ENCODE measurements around the gene ADORA1. TPM values are rescaled to one million over a fixed set of nuclear protein-coding genes. Genes with fewer than 3 reads are reported as not detected.

Gene ADORA1
- total and polyA plus RNA-seq, 2 of the 13 experiments (the other 11 are each of a cell fraction or from before 2014, with no cell fraction given), result 0.11 TPM; not detected in 1

GRCh38 chr1:203166192-203166940, 38.8 kb downstream of the ADORA1 start:
- Histone ChIP-seq H3K4me1 (ENCODE audit: insufficient read depth, low read length) (no peaks in the 10 kb centered on the region), H3K4me2 (ENCODE audit: low read depth, low read length) (no peak overlapping the region), H3K79me2 (ENCODE audit: insufficient read depth, low read length) (no peaks in the 10 kb centered on the region), H2AFZ (ENCODE audit: low read length) (no peak overlapping the region), H3K36me3 (replicated peaks in 1 of 2; ENCODE audit: control insufficient read depth in 1 of 2, insufficient read depth in 2 of 2, low read length in 2 of 2) (no peaks in the 10 kb centered on the region), H3K9me3 (ENCODE audit: low read length) (no peaks in the 10 kb centered on the region), H4K20me1 (ENCODE audit: insufficient read depth, low read length) (no peaks in the 10 kb centered on the region), H3K27ac (ENCODE audit: extremely low read length, insufficient read depth, low read length) (no peak overlapping the region), H3K9ac (ENCODE audit: insufficient read depth, low read depth, low read length) (no peak overlapping the region), H3K4me3 (replicated peaks in 1 of 3; ENCODE audit: insufficient read depth in 1 of 3, low read depth in 2 of 3, low read length in 3 of 3) (no peak overlapping the region), H3K27me3 (ENCODE audit: control insufficient read depth in 1 of 2, insufficient read depth in 2 of 2, low read length in 2 of 2) (peaks cover 1 to 6% of the 10 kb centered on the region in 2 experiments; a peak in 2 of 5 replicates)
- FAIRE-seq (no peak), DNase-seq (ENCODE audit: low spot score) (peak; percentile 42), ATAC-seq (peak; percentile 95)
- CTCF ChIA-PET (ENCODE audit: low intra/inter-chr PET ratio, low total read pairs), result interaction anchor here (0.7 to 1.8 kb wide), 2 partner anchors 50 to 102 kb away, joined by 3 to 15 read pairs; no protein-coding TSS in a partner anchor
- POLR2A ChIA-PET, result no interaction called here
- TF ChIP-seq, protein P1, sequence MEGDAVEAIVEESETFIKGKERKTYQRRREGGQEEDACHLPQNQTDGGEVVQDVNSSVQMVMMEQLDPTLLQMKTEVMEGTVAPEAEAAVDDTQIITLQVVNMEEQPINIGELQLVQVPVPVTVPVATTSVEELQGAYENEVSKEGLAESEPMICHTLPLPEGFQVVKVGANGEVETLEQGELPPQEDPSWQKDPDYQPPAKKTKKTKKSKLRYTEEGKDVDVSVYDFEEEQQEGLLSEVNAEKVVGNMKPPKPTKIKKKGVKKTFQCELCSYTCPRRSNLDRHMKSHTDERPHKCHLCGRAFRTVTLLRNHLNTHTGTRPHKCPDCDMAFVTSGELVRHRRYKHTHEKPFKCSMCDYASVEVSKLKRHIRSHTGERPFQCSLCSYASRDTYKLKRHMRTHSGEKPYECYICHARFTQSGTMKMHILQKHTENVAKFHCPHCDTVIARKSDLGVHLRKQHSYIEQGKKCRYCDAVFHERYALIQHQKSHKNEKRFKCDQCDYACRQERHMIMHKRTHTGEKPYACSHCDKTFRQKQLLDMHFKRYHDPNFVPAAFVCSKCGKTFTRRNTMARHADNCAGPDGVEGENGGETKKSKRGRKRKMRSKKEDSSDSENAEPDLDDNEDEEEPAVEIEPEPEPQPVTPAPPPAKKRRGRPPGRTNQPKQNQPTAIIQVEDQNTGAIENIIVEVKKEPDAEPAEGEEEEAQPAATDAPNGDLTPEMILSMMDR (CRISPR knock-in tag; IDR thresholded peaks at IDR 0.05), result peak; percentile 73
- no peak for TF ChIP-seq ZNF513 (CRISPR knock-in tag; conservative IDR thresholded peaks at IDR 0.05)
- TF ChIP-seq XRCC5 (optimal IDR thresholded peaks at IDR 0.05; ENCODE audit: low read length), result peak; percentile 46
- TF ChIP-seq ETV5 (CRISPR knock-in tag; IDR thresholded peaks at IDR 0.05; ENCODE audit: borderline replicate concordance), result 0 out of 2 replicates have a peak, but pooled peaks have one; percentile 11
- TF ChIP-seq HMGA1 (CRISPR knock-in tag; conservative IDR thresholded peaks at IDR 0.05), result no peak
- TF ChIP-seq ZNF263 (CRISPR knock-in tag; IDR thresholded peaks at IDR 0.05), result peak; percentile 55
- peak; percentile 48 for TF ChIP-seq SMC3 (IDR thresholded peaks at IDR 0.05; ENCODE audit: low read length)
- peak; percentile 56 for TF ChIP-seq RAD21 (CRISPR knock-in tag; IDR thresholded peaks at IDR 0.05)
- TF ChIP-seq STAG1 (CRISPR knock-in tag; IDR thresholded peaks at IDR 0.05), result peak; percentile 52
- in situ Hi-C loops (cut with HindIII; ENCODE audit: extremely low pct_ligation_motif_present, low pct_unique_long_range_greater_than_20kb) (loop anchor here (5.0 kb wide), 1 partner anchor 51 kb away; no protein-coding TSS in a partner anchor), intact Hi-C loops (cut with micrococcal nuclease; ENCODE audit: unreplicated experiment) (loop anchor here (1.0 to 2.0 kb wide), 2 partner anchors 50 to 100 kb away; no protein-coding TSS in a partner anchor)
- 17% methylated on average over 7 of the region's 14 CpGs for WGBS (ENCODE audit: low lambda C conversion rate)
- no TSS peak for BruUV-seq (replicated peaks)

All from HepG2 (cell line).